A549 (cell line): ENCODE measurements around the gene MAGI1.

ENCODE experiments used
- CBX2 ChIP-seq: fragments of 200-600 bp; sonication (generic); IDR thresholded peaks from 2 replicates; pipeline ENCODE4 v1.6.1; 2016; ENCODE audit warnings: low read depth, mild to moderate bottlenecking, borderline replicate concordance
- CTCF ChIP-seq: fragments of >200 bp; sonication (Bioruptor Twin); formaldehyde crosslinking; IDR thresholded peaks from 3 replicates; pipeline ENCODE4 v1.5.1; 2016
- EP300 ChIP-seq, 2 experiments: fragments of >200 bp; sonication (Bioruptor Twin); formaldehyde crosslinking; IDR thresholded peaks; 2 replicates in 1 of 2; 3 replicates in 1 of 2; pipeline ENCODE4 v1.6.1; 2016 to 2017
- MAX ChIP-seq: IDR thresholded peaks from 2 replicates; pipeline ENCODE4 v1.6.1; 2012
- POLR2A ChIP-seq: IDR thresholded peaks from 2 replicates; pipeline ENCODE4 v1.6.1; 2012; ENCODE audit warnings: mild to moderate bottlenecking, low read length
- ZFP36 ChIP-seq: fragments of 450-650 bp; IDR thresholded peaks from 2 replicates; pipeline ENCODE4 v1.6.1; 2014; ENCODE audit warnings: borderline replicate concordance; ENCODE audit not compliant: partially characterized antibody

DNA sequence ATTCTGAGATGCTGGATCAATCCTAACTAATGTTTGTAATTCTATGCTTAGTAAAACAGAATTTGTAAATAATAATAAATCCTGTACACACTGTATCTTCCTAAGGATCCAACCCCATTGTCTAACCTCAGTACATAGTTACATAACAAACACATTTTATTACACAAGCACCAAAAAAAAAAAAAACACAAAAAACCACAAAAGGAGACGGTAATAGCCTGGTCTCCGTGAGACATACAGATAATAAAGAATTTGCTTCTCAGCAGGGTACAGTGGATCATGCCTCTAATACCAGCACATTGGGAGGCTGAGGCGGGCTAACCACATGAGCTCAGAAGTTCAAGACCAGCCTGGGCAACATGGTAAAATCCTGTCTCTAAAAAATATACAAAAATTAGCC lies 558.7 kb downstream of the MAGI1 start:
- no peak for TF ChIP-seq POLR2A
- no peak for TF ChIP-seq ZFP36
- no peak for TF ChIP-seq CBX2
- no peak for TF ChIP-seq EP300 (IDR thresholded peaks at IDR 0.05)
- no peak for TF ChIP-seq CTCF
- no peak for TF ChIP-seq MAX
